RWPE1 (cell line): ENCODE data around the gene MICAL3.

Experiments used
- CTCF ChIA-PET: fragments of 350-600 bp; sonication (Branson Sonifier 250); formaldehyde crosslinking; extraction: SDS; loops from one replicate; lab custom pipeline; 2021; lab: Yijun Ruan, JAX
- POLR2A ChIA-PET: fragments of 400-600 bp; formaldehyde crosslinking; extraction: SDS; loops from one replicate; lab custom pipeline; 2020; ENCODE audit warnings: antibody characterized with exemption; ENCODE audit not compliant: low non-redundant PET; lab: Yijun Ruan, JAX
- DNase-seq: peaks from one replicate; pipeline ENCODE4 v3.0.0; 2012; ENCODE audit warnings: low spot score
- H3K27ac ChIP-seq: fragments of 450-650 bp; 2 replicates; pipeline ENCODE4 v1.5.1; 2017
- TF ChIP-seq, protein P1 (sequence below): fragments of 450-650 bp; conservative IDR thresholded peaks from 2 replicates; pipeline ENCODE4 v1.5.1; 2017; ENCODE audit warnings: low read depth, mild to moderate bottlenecking

Gene MICAL3

DNA sequence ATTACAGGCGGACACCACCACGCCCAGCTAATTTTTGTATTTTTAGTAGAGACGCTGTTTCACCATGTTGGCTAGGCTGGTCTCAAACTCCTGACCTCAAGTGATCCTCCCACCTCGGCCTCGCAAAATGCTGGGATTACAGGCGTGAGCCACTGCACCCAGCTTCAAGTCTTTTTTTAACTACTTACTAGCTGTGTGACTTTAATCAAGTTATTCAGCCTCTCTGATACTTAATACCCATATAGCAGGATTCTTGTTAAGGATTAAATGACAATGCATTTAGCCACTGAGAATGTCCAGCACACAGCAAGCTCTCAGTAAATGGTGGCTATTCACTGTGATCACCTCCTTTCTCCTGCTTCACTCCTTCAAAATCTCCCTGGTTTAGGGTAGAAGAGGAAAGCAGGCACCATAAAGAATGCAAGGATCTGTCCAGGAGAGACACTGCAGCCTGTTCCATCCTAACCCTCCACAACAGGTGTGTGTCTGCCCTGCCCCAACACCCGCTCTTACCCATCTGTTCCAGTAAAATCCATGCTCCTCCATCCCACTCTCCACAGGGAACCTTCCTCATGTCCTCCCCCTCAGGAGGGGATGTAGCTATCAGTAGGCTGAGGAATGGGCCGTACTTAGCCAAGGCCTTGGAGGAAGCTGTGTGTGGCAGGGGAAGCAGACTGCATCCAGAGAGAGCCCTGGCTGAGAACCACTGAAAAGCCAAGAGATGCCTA, 69.3 kb downstream of the MICAL3 start:
- TF ChIP-seq, protein P1, sequence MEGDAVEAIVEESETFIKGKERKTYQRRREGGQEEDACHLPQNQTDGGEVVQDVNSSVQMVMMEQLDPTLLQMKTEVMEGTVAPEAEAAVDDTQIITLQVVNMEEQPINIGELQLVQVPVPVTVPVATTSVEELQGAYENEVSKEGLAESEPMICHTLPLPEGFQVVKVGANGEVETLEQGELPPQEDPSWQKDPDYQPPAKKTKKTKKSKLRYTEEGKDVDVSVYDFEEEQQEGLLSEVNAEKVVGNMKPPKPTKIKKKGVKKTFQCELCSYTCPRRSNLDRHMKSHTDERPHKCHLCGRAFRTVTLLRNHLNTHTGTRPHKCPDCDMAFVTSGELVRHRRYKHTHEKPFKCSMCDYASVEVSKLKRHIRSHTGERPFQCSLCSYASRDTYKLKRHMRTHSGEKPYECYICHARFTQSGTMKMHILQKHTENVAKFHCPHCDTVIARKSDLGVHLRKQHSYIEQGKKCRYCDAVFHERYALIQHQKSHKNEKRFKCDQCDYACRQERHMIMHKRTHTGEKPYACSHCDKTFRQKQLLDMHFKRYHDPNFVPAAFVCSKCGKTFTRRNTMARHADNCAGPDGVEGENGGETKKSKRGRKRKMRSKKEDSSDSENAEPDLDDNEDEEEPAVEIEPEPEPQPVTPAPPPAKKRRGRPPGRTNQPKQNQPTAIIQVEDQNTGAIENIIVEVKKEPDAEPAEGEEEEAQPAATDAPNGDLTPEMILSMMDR, result no peak
- H3K27ac ChIP-seq, result no peak overlapping the region
- ChIA-PET CTCF (no interaction called here), POLR2A (no interaction called here)
- DNase-seq, result no peak

DNA sequence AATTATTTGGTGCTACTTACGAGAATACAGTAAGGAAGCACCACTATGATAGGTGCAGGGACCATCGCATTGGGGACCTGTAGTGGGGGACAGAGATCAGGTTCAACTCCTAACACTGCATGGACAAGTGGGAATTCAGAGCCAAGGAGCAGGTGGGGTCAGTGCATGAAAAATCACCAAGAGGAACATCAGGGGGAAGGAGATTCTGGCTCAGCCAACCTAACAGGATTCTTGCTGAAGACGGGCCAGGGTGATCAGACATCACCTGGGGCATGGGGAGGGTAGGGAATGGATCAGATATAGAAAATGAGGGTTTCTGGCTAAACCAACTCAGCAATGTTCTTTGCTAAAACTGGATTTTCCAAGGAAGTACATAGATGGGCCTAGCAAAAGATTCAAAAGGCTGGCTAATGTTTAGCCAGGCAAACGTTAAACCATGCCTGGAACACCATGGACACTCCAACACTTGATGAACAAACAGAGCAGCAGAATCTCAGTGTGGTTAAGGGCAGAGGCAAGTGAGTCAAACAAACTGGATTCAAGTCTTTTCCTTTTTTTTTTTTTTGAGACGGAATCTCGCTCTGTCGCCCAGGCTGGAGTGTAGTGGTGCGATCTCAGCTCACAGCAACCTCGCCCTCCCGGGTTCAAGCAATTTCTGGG, 70.0 kb downstream of the MICAL3 start:
- H3K27ac ChIP-seq, result no peak overlapping the region
- TF ChIP-seq, protein P1, result no peak
- POLR2A ChIA-PET, result no interaction called here
- DNase-seq, result no peak
- CTCF ChIA-PET, result no interaction called here

DNA sequence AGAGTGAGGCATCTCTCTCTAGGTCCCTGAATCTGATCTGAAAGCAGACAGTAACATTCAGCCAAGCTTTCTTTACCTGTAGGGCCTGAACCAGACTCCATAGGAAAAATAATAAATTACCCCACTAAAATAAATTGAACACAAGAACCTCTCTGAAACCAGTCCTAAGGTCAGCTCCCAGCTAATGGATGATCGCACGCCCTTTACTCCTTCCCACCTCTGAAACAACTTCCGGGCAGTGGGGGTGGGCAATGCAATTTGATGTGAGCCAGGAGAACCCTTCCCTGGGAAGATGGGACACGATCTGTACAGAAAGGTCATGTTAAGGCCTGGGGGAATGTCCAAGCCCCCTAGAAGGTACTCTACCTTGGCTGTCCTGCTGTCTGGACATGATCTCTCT, 71.2 kb downstream of the MICAL3 start:
- ChIA-PET CTCF (no interaction called here), POLR2A (no interaction called here)
- H3K27ac ChIP-seq, result peak overlapping the region; percentile 75
- TF ChIP-seq, protein P1, result no peak
- DNase-seq, result no peak

DNA sequence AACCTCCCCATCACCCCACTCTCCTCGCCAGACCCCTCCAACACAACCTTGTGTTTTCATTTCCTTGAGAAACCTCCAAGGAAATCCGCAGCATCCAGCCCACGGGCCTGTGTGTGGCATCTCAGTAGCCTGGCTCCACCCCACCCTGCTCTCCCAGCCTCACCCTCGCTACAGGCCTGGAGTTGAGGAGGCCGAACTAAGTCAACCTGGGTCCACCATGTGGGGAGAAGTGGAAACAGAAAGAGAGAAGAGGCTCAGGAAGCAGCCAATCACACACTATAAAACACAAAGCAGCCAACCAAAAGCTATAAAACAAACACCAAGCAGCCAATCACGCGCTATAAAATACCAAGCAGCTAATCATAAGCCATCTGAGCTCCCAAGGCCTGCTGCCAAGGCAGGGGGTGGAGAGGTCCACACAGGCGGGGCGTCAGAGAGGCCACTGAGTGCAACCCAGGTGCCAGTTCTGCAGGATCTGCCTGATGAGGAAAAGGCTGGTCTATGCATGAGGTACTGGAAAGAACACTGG, 72.0 kb downstream of the MICAL3 start:
- POLR2A ChIA-PET, result no interaction called here
- H3K27ac ChIP-seq, result peak overlapping the region; percentile 75
- TF ChIP-seq, protein P1, result no peak
- CTCF ChIA-PET, result interaction anchor here (0.6 kb wide), 1 partner anchor 29 kb away, joined by 3 read pairs; no protein-coding TSS in a partner anchor
- no peak for DNase-seq

DNA sequence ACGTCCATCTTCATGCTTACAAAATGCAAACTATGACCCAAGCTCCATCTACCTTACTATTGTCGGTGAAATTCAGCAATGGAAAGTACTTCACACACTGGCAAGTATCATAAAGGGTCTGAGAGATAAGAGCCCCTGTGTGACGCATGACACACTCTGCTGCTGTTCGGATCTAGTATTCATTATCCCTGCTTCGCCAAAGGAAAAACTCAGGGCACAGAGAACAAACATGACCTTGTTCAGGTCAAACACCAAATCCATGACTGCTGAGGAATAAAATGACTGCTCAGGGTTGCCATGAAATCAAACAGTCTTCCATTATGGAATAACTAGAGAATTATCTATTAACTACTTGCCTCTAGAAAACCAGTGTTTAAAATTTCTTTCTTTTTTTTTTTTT, 73.0 kb downstream of the MICAL3 start:
- POLR2A ChIA-PET, result no interaction called here
- DNase-seq, result no peak
- TF ChIP-seq, protein P1, result no peak
- H3K27ac ChIP-seq, result peak overlapping the region; percentile 75
- CTCF ChIA-PET, result no interaction called here

DNA sequence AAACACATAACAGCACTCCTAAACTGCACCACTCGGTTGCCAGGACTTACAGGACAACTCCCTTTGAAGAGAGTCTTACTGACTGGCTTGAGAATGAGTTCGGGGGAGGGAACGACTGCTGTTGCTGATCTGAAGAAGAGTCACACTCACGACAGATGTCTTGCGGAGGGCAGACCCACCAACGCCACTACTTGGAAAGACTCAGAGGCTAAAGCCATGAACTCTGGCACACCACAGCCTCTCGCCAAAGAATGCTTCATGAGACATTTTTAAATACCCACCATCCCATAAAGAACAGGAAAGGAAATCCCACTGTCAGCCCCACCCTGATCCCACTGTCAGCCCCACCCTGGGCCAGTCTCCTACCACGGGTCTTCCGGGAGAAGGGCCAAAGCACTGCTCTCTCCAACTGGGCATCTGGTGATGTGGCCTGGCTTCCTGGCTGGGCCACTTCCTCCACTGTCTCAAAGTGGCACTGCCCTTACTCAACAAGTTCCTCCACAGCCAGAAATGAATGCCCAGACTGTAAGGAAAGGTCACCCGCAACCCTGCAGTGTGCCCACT, 73.6 kb downstream of the MICAL3 start:
- TF ChIP-seq, protein P1, result no peak
- ChIA-PET CTCF (no interaction called here), POLR2A (no interaction called here)
- H3K27ac ChIP-seq, result peak overlapping the region; percentile 75
- no peak for DNase-seq
